ENCODE data around the gene BMP15. TPM values are rescaled to one million over a fixed set of nuclear protein-coding genes. Genes with fewer than 3 reads are reported as not detected.

The BMP15 gene
- not detected in 2 replicates for total RNA-seq
- not detected in 2 replicates for polyA plus RNA-seq
- not detected in 2 replicates for polyA plus RNA-seq (2012)
- polyA minus RNA-seq (ENCODE audit: low replicate concordance) = not detected in 2 replicates

GRCh38 chrX:50910685-50911176 is at the start of gene BMP15:
TSS of gene BMP15 (plus strand) at chrX:50910735. CDS start at chrX:50910784, 49 bp downstream.
- no peak within 1 kb of the TSS for H2AFZ ChIP-seq (ENCODE audit: low read length)
- no peak for DNase-seq (ENCODE audit: low read depth in 2 of 2)
- H3K4me1 ChIP-seq (ENCODE audit: control insufficient read depth, extremely low read depth, insufficient read depth, low read length) = no peaks in the 10 kb centered on the region
- H3K27ac ChIP-seq (ENCODE audit: insufficient read depth, low read length) = no peak within 1 kb of the TSS
- H3K4me3 ChIP-seq (replicated peaks in 1 of 4; ENCODE audit: control extremely low read depth in 1 of 4, insufficient read depth in 1 of 4, low read depth in 3 of 4, low read length in 4 of 4) = no peak within 1 kb of the TSS
- H3K27me3 ChIP-seq (ENCODE audit: control insufficient read depth, insufficient read depth, low read length) = no peaks in the 10 kb centered on the region
- H4K20me1 ChIP-seq (ENCODE audit: control insufficient read depth, extremely low read depth, insufficient read depth, low read length) = no peaks in the 10 kb centered on the region
- no peak within 1 kb of the TSS for H3K9ac ChIP-seq (ENCODE audit: insufficient read depth, low read length)
- TF ChIP-seq EZH2 (IDR thresholded peaks at IDR 0.05; ENCODE audit: low read length, missing control alignments) = no peak
- TF ChIP-seq CTCF (conservative IDR thresholded peaks at IDR 0.05 in 1 of 2, IDR thresholded peaks at IDR 0.05 in 1 of 2; ENCODE audit: low read depth in 1 of 2, low read length in 2 of 2) = no peak
- no peaks in the 10 kb centered on the region for H3K36me3 ChIP-seq (ENCODE audit: control insufficient read depth, insufficient read depth, low read length)
- H3K79me2 ChIP-seq (ENCODE audit: control insufficient read depth, insufficient read depth, low read length) = no peaks in the 10 kb centered on the region
- no peaks in the 10 kb centered on the region for H3K9me3 ChIP-seq (ENCODE audit: control insufficient read depth, insufficient read depth, low read depth, low read length)
- H3K4me2 ChIP-seq (ENCODE audit: extremely low read depth, insufficient read depth, low read length) = no peak within 1 kb of the TSS

DNA sequence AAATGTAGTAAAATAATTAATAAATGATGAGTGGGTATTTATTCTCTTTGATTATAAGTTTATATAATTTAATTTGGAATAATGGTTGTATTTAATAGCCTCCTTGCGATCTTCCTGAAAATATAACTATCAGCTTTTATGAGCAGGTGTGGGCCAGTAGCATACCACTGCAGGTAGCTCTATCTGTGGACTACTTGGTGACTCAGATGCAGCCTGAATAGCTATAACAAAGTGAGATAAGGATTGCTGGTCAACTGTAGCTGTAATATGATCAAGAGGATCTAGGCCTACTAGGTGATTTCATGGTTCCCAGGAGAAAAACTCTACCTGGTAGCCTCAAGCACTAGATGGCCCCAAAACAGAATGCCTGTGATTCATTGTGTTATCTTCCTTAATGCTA is 47.1 kb upstream of the BMP15 start:
- Histone ChIP-seq H3K79me2 (ENCODE audit: control insufficient read depth, insufficient read depth, low read length) (no peaks in the 10 kb centered on the region), H4K20me1 (ENCODE audit: control insufficient read depth, extremely low read depth, insufficient read depth, low read length) (no peaks in the 10 kb centered on the region), H3K4me2 (ENCODE audit: extremely low read depth, insufficient read depth, low read length) (no peak overlapping the region), H3K36me3 (ENCODE audit: control insufficient read depth, insufficient read depth, low read length) (no peaks in the 10 kb centered on the region), H3K4me1 (ENCODE audit: control insufficient read depth, extremely low read depth, insufficient read depth, low read length) (no peaks in the 10 kb centered on the region), H3K9me3 (ENCODE audit: control insufficient read depth, insufficient read depth, low read depth, low read length) (no peaks in the 10 kb centered on the region), H3K27me3 (ENCODE audit: control insufficient read depth, insufficient read depth, low read length) (no peaks in the 10 kb centered on the region), H3K9ac (ENCODE audit: insufficient read depth, low read length) (no peak overlapping the region), H3K27ac (ENCODE audit: insufficient read depth, low read length) (no peak overlapping the region), H2AFZ (ENCODE audit: low read length) (no peak overlapping the region), H3K4me3 (replicated peaks in 1 of 4; ENCODE audit: control extremely low read depth in 1 of 4, insufficient read depth in 1 of 4, low read depth in 3 of 4, low read length in 4 of 4) (no peak overlapping the region)
- no peak for DNase-seq (ENCODE audit: low read depth in 2 of 2)
- TF ChIP-seq EZH2 (IDR thresholded peaks at IDR 0.05; ENCODE audit: low read length, missing control alignments) = no peak
- no peak for TF ChIP-seq CTCF (conservative IDR thresholded peaks at IDR 0.05 in 1 of 2, IDR thresholded peaks at IDR 0.05 in 1 of 2; ENCODE audit: low read depth in 1 of 2, low read length in 2 of 2)

DNA sequence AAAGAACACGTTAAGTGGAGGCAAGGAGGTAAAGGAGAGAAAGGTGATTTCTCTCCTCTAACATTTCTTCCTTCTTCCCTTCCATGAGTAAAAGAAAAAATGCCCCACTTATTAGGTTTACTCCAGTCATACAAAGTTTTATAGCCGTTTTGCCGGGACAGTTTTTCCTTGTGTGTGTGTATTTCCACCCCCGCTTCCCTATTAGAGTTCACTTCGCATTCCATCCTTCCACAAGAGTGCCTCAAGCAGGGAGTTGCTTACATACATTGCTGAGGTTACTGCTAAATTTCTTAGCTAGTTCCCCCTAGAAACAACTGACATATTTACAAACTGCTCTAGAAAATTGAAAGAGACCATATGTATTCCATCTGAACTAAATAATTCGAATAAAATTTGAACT is 45.2 kb upstream of the BMP15 start:
- no peak overlapping the region for H3K27ac ChIP-seq (ENCODE audit: insufficient read depth, low read length)
- no peak overlapping the region for H3K4me2 ChIP-seq (ENCODE audit: extremely low read depth, insufficient read depth, low read length)
- no peaks in the 10 kb centered on the region for H3K9me3 ChIP-seq (ENCODE audit: control insufficient read depth, insufficient read depth, low read depth, low read length)
- H3K36me3 ChIP-seq (ENCODE audit: control insufficient read depth, insufficient read depth, low read length) = no peaks in the 10 kb centered on the region
- no peaks in the 10 kb centered on the region for H4K20me1 ChIP-seq (ENCODE audit: control insufficient read depth, extremely low read depth, insufficient read depth, low read length)
- no peak overlapping the region for H3K9ac ChIP-seq (ENCODE audit: insufficient read depth, low read length)
- no peak overlapping the region for H2AFZ ChIP-seq (ENCODE audit: low read length)
- DNase-seq (ENCODE audit: low read depth in 2 of 2) = peak in 1 of 2 donors; percentile 7
- H3K27me3 ChIP-seq (ENCODE audit: control insufficient read depth, insufficient read depth, low read length) = no peaks in the 10 kb centered on the region
- H3K4me1 ChIP-seq (ENCODE audit: control insufficient read depth, extremely low read depth, insufficient read depth, low read length) = no peaks in the 10 kb centered on the region
- no peak overlapping the region for H3K4me3 ChIP-seq (replicated peaks in 1 of 4; ENCODE audit: control extremely low read depth in 1 of 4, insufficient read depth in 1 of 4, low read depth in 3 of 4, low read length in 4 of 4)
- H3K79me2 ChIP-seq (ENCODE audit: control insufficient read depth, insufficient read depth, low read length) = no peaks in the 10 kb centered on the region
- TF ChIP-seq EZH2 (IDR thresholded peaks at IDR 0.05; ENCODE audit: low read length, missing control alignments) = no peak
- no peak for TF ChIP-seq CTCF (conservative IDR thresholded peaks at IDR 0.05 in 1 of 2, IDR thresholded peaks at IDR 0.05 in 1 of 2; ENCODE audit: low read depth in 1 of 2, low read length in 2 of 2)
